NK-92 treated with Interleukin-12 subunit alpha and Interleukin-12 subunit beta, amount 100 ng/mL, for 24 hours (cell line): ENCODE data around the gene AGPAT2.

Experiments used
- DNase-seq: peaks from one replicate; lab custom pipeline; 2025; lab: John Stamatoyannopoulos, UW

Gene AGPAT2

GRCh38 chr9:136673088-136673974, 13.9 kb downstream of the AGPAT2 start:
- DNase-seq, result no peak

GRCh38 chr9:136672431-136673087, 14.7 kb downstream of the AGPAT2 start:
- no peak for DNase-seq

- no peak for DNase-seq
Observed at GRCh38 chr9:136671646-136672430, 15.4 kb downstream of the AGPAT2 start.

- no peak for DNase-seq
Observed at GRCh38 chr9:136671254-136671614, 16.0 kb downstream of the AGPAT2 start.

- DNase-seq, result no peak
Observed at GRCh38 chr9:136670576-136671253, 16.5 kb downstream of the AGPAT2 start.

- no peak for DNase-seq
Observed at GRCh38 chr9:136669791-136670464, 17.3 kb downstream of the AGPAT2 start.

GRCh38 chr9:136668983-136669790, 18.1 kb downstream of the AGPAT2 start:
- no peak for DNase-seq

GRCh38 chr9:136667940-136668760, 19.1 kb downstream of the AGPAT2 start:
- no peak for DNase-seq

GRCh38 chr9:136667214-136667939, 19.9 kb downstream of the AGPAT2 start:
- DNase-seq, result no peak

GRCh38 chr9:136666372-136667213, 20.7 kb downstream of the AGPAT2 start:
- DNase-seq, result no peak

GRCh38 chr9:136665704-136666371, 21.4 kb downstream of the AGPAT2 start:
- DNase-seq, result no peak

GRCh38 chr9:136665111-136665703, 22.1 kb downstream of the AGPAT2 start:
- no peak for DNase-seq

GRCh38 chr9:136664000-136664915, 23.0 kb downstream of the AGPAT2 start:
- no peak for DNase-seq

GRCh38 chr9:136662656-136663581, 24.3 kb downstream of the AGPAT2 start, which contains the start of gene EGFL7:
TSS of gene EGFL7 (plus strand) at chr9:136662916. CDS start at chr9:136668283, 5,367 bp downstream.
- no peak for DNase-seq

GRCh38 chr9:136662326-136662655, 25.0 kb downstream of the AGPAT2 start:
- DNase-seq, result no peak
